ENCODE data around the gene NRG2. TPM values are rescaled to one million over a fixed set of nuclear protein-coding genes. Genes with fewer than 3 reads are reported as not detected.

Gene NRG2
- polyA plus RNA-seq, 2 of the 4 experiments (the other 2 are of a cell fraction), result 1.0 to 1.1 TPM

- no peak for DNase-seq (ENCODE audit: low read depth in 1 of 2, low spot score in 1 of 2)
- ChIA-PET POLR2A (no interaction called here), CTCF (interaction anchor here (0.7 to 1.2 kb wide), 3 partner anchors 9 to 63 kb away, joined by 3 to 6 read pairs (median 3); no protein-coding TSS in a partner anchor)
- 0% methylated on average over 1 of the region's 1 CpG for WGBS (ENCODE audit: missing lambda C conversion rate)
- H3K4me3 ChIP-seq, result no peak overlapping the region
- FAIRE-seq, result no peak
- H3K4me1 ChIP-seq, result no peaks in the 10 kb centered on the region
- H3K9me3 ChIP-seq, result no peaks in the 10 kb centered on the region
- H3K4me2 ChIP-seq, result no peak overlapping the region
- no peak; a peak in 1 of 6 replicates for ATAC-seq
- no peak overlapping the region for H3K27ac ChIP-seq
- TF ChIP-seq SMC3 (IDR thresholded peaks at IDR 0.05) (no peak), CEBPB (IDR thresholded peaks at IDR 0.05) (no peak), HOXB13 (CRISPR knock-in tag; IDR thresholded peaks at IDR 0.05; ENCODE audit: low read depth) (no peak), ZC3H11A (IDR thresholded peaks at IDR 0.05) (no peak), SREBF2 (IDR thresholded peaks at IDR 0.05) (no peak), HES2 (IDR thresholded peaks at IDR 0.05) (no peak), RAD21 (conservative IDR thresholded peaks at IDR 0.05 in 1 of 2, IDR thresholded peaks at IDR 0.05 in 1 of 2) (no peak), HOXA7 (CRISPR knock-in tag; IDR thresholded peaks at IDR 0.05) (no peak), MAFK (IDR thresholded peaks at IDR 0.05; ENCODE audit: partially characterized antibody) (no peak), MYC (IDR thresholded peaks at IDR 0.05; ENCODE audit: borderline replicate concordance, low read length) (no peak), ELK1 (IDR thresholded peaks at IDR 0.05; ENCODE audit: low read depth, low read length) (no peak), GATA3 (IDR thresholded peaks at IDR 0.05; ENCODE audit: borderline replicate concordance) (no peak), PHF8 (IDR thresholded peaks at IDR 0.05; ENCODE audit: borderline replicate concordance, low read depth) (no peak), JUNB (IDR thresholded peaks at IDR 0.05) (no peak), RNF2 (IDR thresholded peaks at IDR 0.05; ENCODE audit: borderline replicate concordance, low read depth) (no peak), FOSL2 (IDR thresholded peaks at IDR 0.05) (no peak), FOSL2 (CRISPR knock-in tag; IDR thresholded peaks at IDR 0.05) (no peak), HDAC2 (IDR thresholded peaks at IDR 0.05) (no peak), CHD2 (IDR thresholded peaks at IDR 0.05; ENCODE audit: low read length, partially characterized antibody) (no peak), TP53 (CRISPR knock-in tag; IDR thresholded peaks at IDR 0.05) (no peak)
Observed at GRCh38 chr5:140083120-140083519, 40.0 kb upstream of the NRG2 start.

GRCh38 chr5:140076788-140077187, 33.7 kb upstream of the NRG2 start:
- H3K4me1 ChIP-seq, result no peaks in the 10 kb centered on the region
- FAIRE-seq, result no peak
- 32% methylated on average over 2 of the region's 2 CpGs for WGBS (ENCODE audit: missing lambda C conversion rate)
- no peak overlapping the region for H3K4me3 ChIP-seq
- ATAC-seq, result no peak
- POLR2A ChIA-PET, result no interaction called here
- no peak for DNase-seq (ENCODE audit: low read depth in 1 of 2, low spot score in 1 of 2)
- no peak overlapping the region for H3K27ac ChIP-seq
- H3K9me3 ChIP-seq, result no peaks in the 10 kb centered on the region
- CTCF ChIA-PET, result interaction anchor here (0.7 to 9.5 kb wide), 4 partner anchors 37 to 81 kb away, joined by 3 to 149 read pairs (median 50); partner anchors contain the start of gene PURA
- TF ChIP-seq FOSL2 (IDR thresholded peaks at IDR 0.05), result no peak
- no peak for TF ChIP-seq FOSL2 (CRISPR knock-in tag; IDR thresholded peaks at IDR 0.05)
- TF ChIP-seq REST (IDR thresholded peaks at IDR 0.05), result peak; percentile 38; the same call in 1 of the 2 replicates
- H3K4me2 ChIP-seq, result no peak overlapping the region

All from A549 (cell line).